Breast epithelium (tissue), 4 donors: ENCODE data around the gene FYB1. TPM values are rescaled to one million over a fixed set of nuclear protein-coding genes. Genes with fewer than 3 reads are reported as not detected.

Experiments used
- DNase-seq, 2 donors: peaks; one replicate each; pipeline ENCODE4 v3.0.0-alpha.2; 2019; ENCODE audit warnings: low spot score in 2 of 2
- H3K27ac ChIP-seq, 2 donors: fragments of 200-600 bp; sonication (generic) in 1 of 2; one replicate each; pipeline ENCODE4 v1.5.1; 2016 to 2019; ENCODE audit warnings: mild to moderate bottlenecking in 1 of 2
- H3K27me3 ChIP-seq, 2 donors: fragments of 200-600 bp; sonication (generic) in 1 of 2; one replicate each; pipeline versions ENCODE4 v1.5.1 to v1.6.0; 2017 to 2019; ENCODE audit warnings: control low read depth in 1 of 2, mild to moderate bottlenecking in 1 of 2
- H3K36me3 ChIP-seq: fragments of 200-600 bp; one replicate; pipeline ENCODE4 v1.5.1; 2019
- H3K4me1 ChIP-seq, 2 donors: fragments of 200-600 bp; sonication (generic); one replicate each; pipeline ENCODE4 v1.5.1; 2016 to 2019; ENCODE audit warnings: control low read depth in 1 of 2
- H3K4me3 ChIP-seq, 3 donors: fragments of 200-600 bp; sonication (generic); 1 replicate in 2 of 3; 2 replicates in 1 of 3; pipeline ENCODE4 v1.5.1; 2016 to 2019; ENCODE audit warnings: mild to moderate bottlenecking in 3 of 3, moderate library complexity in 2 of 3
- H3K9me3 ChIP-seq, 2 donors: fragments of 200-600 bp; sonication (generic) in 1 of 2; one replicate each; pipeline ENCODE4 v1.5.1; 2016 to 2019; ENCODE audit warnings: control low read depth in 1 of 2
- CTCF ChIP-seq, 3 donors: fragments of 450-650 bp; IDR thresholded peaks; one replicate each; pipeline ENCODE4 v1.5.1; 2016 to 2017; ENCODE audit warnings: antibody characterized with exemption in 3 of 3, mild to moderate bottlenecking in 3 of 3, moderate library complexity in 3 of 3
- POLR2A ChIP-seq: fragments of 450-650 bp; IDR thresholded peaks from one replicate; pipeline ENCODE4 v1.6.1; 2016; ENCODE audit warnings: antibody characterized with exemption, mild to moderate bottlenecking, moderate library complexity
- POLR2AphosphoS5 ChIP-seq, 3 donors: sonication (generic); formaldehyde crosslinking; IDR thresholded peaks; one replicate each; pipeline ENCODE4 v1.6.1; 2017; ENCODE audit warnings: antibody characterized with exemption in 3 of 3
- intact Hi-C: fragments of 100-400 bp; cut with DNase I; formaldehyde crosslinking; loops from one replicate; pipeline ENCODE4 v1.15.1; 2023; ENCODE audit warnings: low total_unique reads
- total RNA-seq, 3 donors: library from RNA; depleted of rRNA; stranded (reverse); fragments of >200 nt; gene quantifications; one replicate each; pipeline ENCODE4 v1.1.0, GENCODE V29; 2016

The FYB1 gene
- total RNA-seq, 3 donors from 2014 or later = 10.2 to 17.9 (median 11.4) TPM

GRCh38 chr5:39104221-39104620 lies 115.1 kb downstream of the FYB1 start:
- no peak for DNase-seq
- H3K9me3 ChIP-seq = no peaks in the 10 kb centered on the region
- H3K27me3 ChIP-seq = no peaks in the 10 kb centered on the region
- intact Hi-C loops = no loop called here
- TF ChIP-seq POLR2A (no peak), POLR2AphosphoS5 (IDR thresholded peaks at IDR 0.05) (no peak), CTCF (IDR thresholded peaks at IDR 0.05) (no peak)
- no peaks in the 10 kb centered on the region for H3K36me3 ChIP-seq
- H3K4me1 ChIP-seq = no peaks in the 10 kb centered on the region
- H3K4me3 ChIP-seq = no peak overlapping the region
- H3K27ac ChIP-seq = no peak overlapping the region

- Histone ChIP-seq H3K36me3 (no peaks in the 10 kb centered on the region), H3K27ac (no peak overlapping the region), H3K27me3 (no peaks in the 10 kb centered on the region), H3K4me3 (no peak overlapping the region), H3K9me3 (no peaks in the 10 kb centered on the region), H3K4me1 (no peaks in the 10 kb centered on the region)
- intact Hi-C loops = no loop called here
- no peak for DNase-seq
- TF ChIP-seq CTCF (IDR thresholded peaks at IDR 0.05) (no peak), POLR2AphosphoS5 (IDR thresholded peaks at IDR 0.05) (no peak), POLR2A (no peak)
Observed at GRCh38 chr5:39102684-39103155, 116.6 kb downstream of the FYB1 start.

GRCh38 chr5:39100851-39101396 lies 118.4 kb downstream of the FYB1 start:
- H3K27me3 ChIP-seq = no peaks in the 10 kb centered on the region
- no peaks in the 10 kb centered on the region for H3K4me1 ChIP-seq
- peak; percentile 21 to 51 for DNase-seq
- intact Hi-C loops = no loop called here
- no peaks in the 10 kb centered on the region for H3K9me3 ChIP-seq
- H3K27ac ChIP-seq = no peak overlapping the region
- TF ChIP-seq POLR2AphosphoS5 (IDR thresholded peaks at IDR 0.05) (no peak), POLR2A (no peak), CTCF (IDR thresholded peaks at IDR 0.05) (no peak)
- no peak overlapping the region for H3K4me3 ChIP-seq
- H3K36me3 ChIP-seq = no peaks in the 10 kb centered on the region

- Histone ChIP-seq H3K9me3 (no peaks in the 10 kb centered on the region), H3K36me3 (no peaks in the 10 kb centered on the region), H3K4me1 (no peaks in the 10 kb centered on the region), H3K27ac (no peak overlapping the region), H3K4me3 (no peak overlapping the region), H3K27me3 (no peaks in the 10 kb centered on the region)
- intact Hi-C loops = no loop called here
- no peak for DNase-seq
- TF ChIP-seq POLR2AphosphoS5 (IDR thresholded peaks at IDR 0.05) (no peak), POLR2A (no peak), CTCF (IDR thresholded peaks at IDR 0.05) (no peak)
Observed at GRCh38 chr5:39100301-39100850, 119.0 kb downstream of the FYB1 start.

GRCh38 chr5:39099831-39100230 lies 119.5 kb downstream of the FYB1 start:
- intact Hi-C loops = no loop called here
- no peak for DNase-seq
- TF ChIP-seq POLR2AphosphoS5 (IDR thresholded peaks at IDR 0.05) (no peak), POLR2A (no peak), CTCF (IDR thresholded peaks at IDR 0.05) (no peak)
- Histone ChIP-seq H3K36me3 (no peaks in the 10 kb centered on the region), H3K9me3 (no peaks in the 10 kb centered on the region), H3K4me1 (no peaks in the 10 kb centered on the region), H3K4me3 (no peak overlapping the region), H3K27ac (no peak overlapping the region), H3K27me3 (no peaks in the 10 kb centered on the region)
